Fibroblast of lung (primary cell): ENCODE results near the gene PDGFA.

Experiments used
- CTCF ChIP-seq, 2 donors: IDR thresholded peaks in 1 of 2; conservative IDR thresholded peaks in 1 of 2; 1 replicate in 1 of 2; 2 replicates in 1 of 2; pipeline ENCODE4 v1.5.1; 2011 to 2012; ENCODE audit warnings: low read length in 2 of 2, control low read depth in 1 of 2, inconsistent platforms in 1 of 2, low read depth in 1 of 2, mild to moderate bottlenecking in 1 of 2
- EZH2 ChIP-seq: IDR thresholded peaks from 2 replicates; pipeline ENCODE4 v1.5.1; 2012; ENCODE audit warnings: low read length, control low read depth, mild to moderate bottlenecking; ENCODE audit errors: missing control alignments

GRCh38 chr7:568031-568951 lies 48.6 kb upstream of the PDGFA start:
- TF ChIP-seq EZH2 = no peak
- TF ChIP-seq CTCF (conservative IDR thresholded peaks at IDR 0.05 in 1 of 2, IDR thresholded peaks at IDR 0.05 in 1 of 2; ENCODE audit: low read depth in 1 of 2, low read length in 2 of 2) = no peak
